GM12878 (cell line): Measurements from ENCODE around the gene RUFY4. TPM values are rescaled to one million over a fixed set of nuclear protein-coding genes. Genes with fewer than 3 reads are reported as not detected.

Experiments used
- ATAC-seq: fragments of 200-7000 bp; cut with Tn5 transposase; 3 replicates; pipeline ENCODE4 v1.9.1; 2020; ENCODE audit warnings: mild to moderate bottlenecking, moderate library complexity
- BruUV-seq: library from RNA; stranded (reverse); fragments of 400-500 nt; replicated peaks from 2 replicates; lab custom pipeline; 2021; lab: Mats Ljungman, UMichigan
- CTCF ChIA-PET: fragments of 300-600 bp; sonication (Branson Sonifier 250); formaldehyde crosslinking; extraction: SDS; loops from one replicate; lab custom pipeline; 2021; ENCODE audit warnings: inconsistent platforms; lab: Yijun Ruan, JAX
- POLR2A ChIA-PET: fragments of 350-600 bp; formaldehyde crosslinking; extraction: SDS; loops from one replicate; lab custom pipeline; 2021; ENCODE audit warnings: inconsistent platforms; lab: Charles Lee
- RAD21 ChIA-PET: fragments of 300-600 bp; sonication (Branson Sonifier 250); formaldehyde crosslinking; loops from one replicate; lab custom pipeline; 2023; ENCODE audit warnings: antibody characterized with exemption; ENCODE audit not compliant: unreplicated experiment; lab: Charles Lee
- SMC1A ChIA-PET: fragments of 300-600 bp; sonication (Branson Sonifier 250); formaldehyde crosslinking; loops from one replicate; lab custom pipeline; 2023; ENCODE audit not compliant: unreplicated experiment, uncharacterized antibody; lab: Charles Lee
- DNase-seq: peaks from one replicate; pipeline ENCODE4 v3.0.0-alpha.2; 2011; ENCODE audit warnings: low read depth, low spot score
- FAIRE-seq: peaks from 3 replicates; lab custom pipeline; 2011; peaks lifted over from hg19 to GRCh38; lab: Jason Lieb, UNC
- H2AFZ ChIP-seq: 2 replicates; pipeline ENCODE4 v1.6.0; 2011; ENCODE audit warnings: low read depth, low read length, control low read depth; ENCODE audit not compliant: control insufficient read depth
- H3K27ac ChIP-seq: 2 replicates; pipeline ENCODE4 v1.5.1; 2011; ENCODE audit warnings: control low read depth; ENCODE audit not compliant: control insufficient read depth, insufficient read depth
- H3K27me3 ChIP-seq, 2 experiments: replicated peaks in 1 of 2; 2 replicates each; pipeline versions ENCODE4 v1.6.0 to v1.6.1; 2011; ENCODE audit warnings: low read length in 1 of 2; ENCODE audit not compliant: control insufficient read depth in 2 of 2, insufficient read depth in 2 of 2
- H3K36me3 ChIP-seq, 2 experiments: 2 replicates each; pipeline ENCODE4 v1.5.1; 2011; ENCODE audit warnings: low read length in 1 of 2; ENCODE audit not compliant: control insufficient read depth in 2 of 2, insufficient read depth in 2 of 2
- H3K4me1 ChIP-seq: 2 replicates; pipeline ENCODE4 v1.6.1; 2011; ENCODE audit warnings: mild to moderate bottlenecking, low read length, moderate library complexity, mixed read lengths; ENCODE audit not compliant: control insufficient read depth, insufficient read depth
- H3K4me2 ChIP-seq: 2 replicates; pipeline ENCODE4 v1.6.0; 2011; ENCODE audit warnings: control low read depth; ENCODE audit not compliant: control insufficient read depth, insufficient read depth
- H3K4me3 ChIP-seq: fragments of 200-600 bp; sonication (generic); 2 replicates; pipeline ENCODE4 v1.5.1; 2016
- H3K79me2 ChIP-seq: 2 replicates; pipeline ENCODE4 v1.6.0; 2011; ENCODE audit warnings: low read length; ENCODE audit not compliant: control insufficient read depth, insufficient read depth
- H3K9ac ChIP-seq: 2 replicates; pipeline ENCODE4 v1.8.0; 2011; ENCODE audit warnings: low read length, control low read depth, mixed read lengths; ENCODE audit not compliant: control insufficient read depth, insufficient read depth
- H3K9me3 ChIP-seq: replicated peaks from 3 replicates; pipeline ENCODE4 v1.5.1; 2011; ENCODE audit warnings: mild to moderate bottlenecking, low read length; ENCODE audit not compliant: control insufficient read depth, insufficient read depth
- H4K20me1 ChIP-seq: 2 replicates; pipeline ENCODE4 v1.6.0; 2011; ENCODE audit not compliant: control insufficient read depth, insufficient read depth
- E2F8 ChIP-seq: fragments of 450-650 bp; IDR thresholded peaks from 2 replicates; pipeline ENCODE4 v1.6.1; 2018; ENCODE audit warnings: mild to moderate bottlenecking, low read depth, moderate library complexity; ENCODE audit not compliant: partially characterized antibody
- FOS ChIP-seq: IDR thresholded peaks from 3 replicates; pipeline ENCODE4 v1.6.1; 2011; ENCODE audit warnings: borderline replicate concordance; ENCODE audit not compliant: insufficient read length; ENCODE audit errors: extremely low read depth
- HSF1 ChIP-seq: fragments of 150-350 bp; IDR thresholded peaks from 2 replicates; pipeline ENCODE4 v1.6.1; 2014; ENCODE audit warnings: mild to moderate bottlenecking, low read depth, low read length
- IRF5 ChIP-seq: fragments of 450-650 bp; IDR thresholded peaks from 2 replicates; pipeline ENCODE4 v1.6.1; 2017; ENCODE audit warnings: borderline replicate concordance
- POLR2A ChIP-seq: IDR thresholded peaks from 2 replicates; pipeline ENCODE4 v1.6.1; 2011; ENCODE audit warnings: low read depth, mild to moderate bottlenecking, low read length
- POLR2AphosphoS5 ChIP-seq: IDR thresholded peaks from 2 replicates; pipeline ENCODE4 v1.6.1; 2011; ENCODE audit warnings: mild to moderate bottlenecking, low read length, inconsistent platforms
- TCF12 ChIP-seq: IDR thresholded peaks from 2 replicates; pipeline ENCODE4 v1.6.1; 2011; ENCODE audit warnings: low read depth, mild to moderate bottlenecking, low read length
- WGBS: methylation state at CpG from one replicate; pipeline ENCODE4 v1.1.6; 2016; ENCODE audit warnings: low lambda C conversion rate; ENCODE audit not compliant: insufficient replicate concordance, insufficient coverage; ENCODE audit errors: missing lambda C conversion rate; 5-methylcytosine and 5-hydroxymethylcytosine counted together
- in situ Hi-C: fragments of 300-500 bp; cut with MboI; formaldehyde crosslinking; loops from 9 replicates; pipeline ENCODE4 v1.14.3; 2018; ENCODE audit warnings: mixed read lengths
- intact Hi-C: fragments of 100-400 bp; cut with micrococcal nuclease; formaldehyde crosslinking; loops from one replicate; pipeline ENCODE4 v1.14.2; 2022; ENCODE audit not compliant: unreplicated experiment
- polyA plus RNA-seq, 11 experiments: library from polyadenylated mRNA; depleted of rRNA in 4 of 11; unstranded in 6 of 11; stranded (reverse) in 5 of 11; fragments of >200 nt; fragmentation: Nextera tagmentation in 4 of 11; fragmentation: Illumina TruSeq in 1 of 11; extraction: Ambion mirVana in 4 of 11; extraction: Trizol in 1 of 11; gene quantifications; 1 replicate in 1 of 11; 2 replicates in 10 of 11; pipeline versions ENCODE4 v1.2.1 to v1.2.3, GENCODE V29; 2011 to 2016; ENCODE audit warnings: inconsistent platforms in 2 of 11, missing spikeins in 2 of 11, low read depth in 1 of 11
- total RNA-seq, 4 experiments: library from RNA; depleted of rRNA in 3 of 4; stranded (reverse); fragments of >200 nt in 3 of 4; fragmentation: Illumina TruSeq in 1 of 4; extraction: Trizol in 1 of 4; gene quantifications; 2 replicates each; pipeline versions ENCODE4 v1.2.1 to v1.2.3, GENCODE V29; 2013 to 2021

The RUFY4 gene
- total and polyA plus RNA-seq, 10 of the 15 experiments (the other 5 are each of a cell fraction or from before 2014, with no cell fraction given), result 0.05 to 2.7 (median 0.90) TPM

GRCh38 chr2:218039171-218039570 lies 29.9 kb upstream of the RUFY4 start (continued):
- no peak for TF ChIP-seq E2F8

- no peak for DNase-seq
- H2AFZ ChIP-seq, result no peak overlapping the region
- H4K20me1 ChIP-seq, result no peaks in the 10 kb centered on the region
- H3K79me2 ChIP-seq, result no peaks in the 10 kb centered on the region
- TSS peak; percentile 99 for BruUV-seq
- WGBS, result 30% methylated on average over 2 of the region's 2 CpGs
- peaks cover 19% of the 10 kb centered on the region for H3K9me3 ChIP-seq
- no peak for FAIRE-seq
- H3K27ac ChIP-seq, result peak overlapping the region; percentile 88
- no peak overlapping the region for H3K4me3 ChIP-seq
- peaks cover 32% of the 10 kb centered on the region for H3K4me1 ChIP-seq
- SMC1A ChIA-PET, result interaction anchor here (0.5 to 2.5 kb wide), 3 partner anchors 11 to 40 kb away, joined by 3 to 11 read pairs (median 4); partner anchors contain the start of gene RUFY4
- RAD21 ChIA-PET, result interaction anchor here (1.1 kb wide), 1 partner anchor 11 kb away, joined by 3 read pairs; no protein-coding TSS in a partner anchor
- ATAC-seq, result no peak
- POLR2A ChIA-PET, result interaction anchor here (0.5 kb wide), 1 partner anchor 1705 kb away, joined by 4 read pairs; no protein-coding TSS in a partner anchor
- H3K36me3 ChIP-seq, result no peaks in the 10 kb centered on the region
- in situ Hi-C loops (no loop called here), intact Hi-C loops (no loop called here)
- H3K4me2 ChIP-seq, result no peak overlapping the region
- no peaks in the 10 kb centered on the region for H3K27me3 ChIP-seq
- CTCF ChIA-PET, result interaction anchor here (0.9 to 1.8 kb wide), 7 partner anchors 8 to 255 kb away, joined by 3 to 6 read pairs (median 4); partner anchors contain the start of gene RUFY4
- TF ChIP-seq TCF12 (no peak), POLR2A (0 out of 2 replicates have a peak, but pooled peaks have one; percentile 11), FOS (no peak), HSF1 (no peak), IRF5 (no peak), POLR2AphosphoS5 (peak; percentile 52; the same call in 1 of the 2 replicates)
- no peak overlapping the region for H3K9ac ChIP-seq
Measured at GRCh38 chr2:218040883-218041282, 28.2 kb upstream of the RUFY4 start.
